OCI-LY1 (cell line): ENCODE data around the gene C12orf43.

ENCODE experiments used
- H2AFZ ChIP-seq: fragments of 200-600 bp; sonication (generic), shearing (Covaris generic); 2 replicates; pipeline ENCODE4 v1.6.0; 2014; ENCODE audit warnings: antibody characterized with exemption, mild to moderate bottlenecking, low read length
- H3F3A ChIP-seq: fragments of 200-600 bp; sonication (generic), shearing (Covaris generic); 2 replicates; pipeline ENCODE4 v1.6.0; 2014; ENCODE audit warnings: mild to moderate bottlenecking, antibody characterized with exemption, low read length, moderate library complexity; ENCODE audit not compliant: insufficient read depth
- H3K27ac ChIP-seq: fragments of 200-600 bp; sonication (generic); 2 replicates; pipeline ENCODE4 v1.5.1; 2014; ENCODE audit warnings: low read length, mixed run types, mild to moderate bottlenecking, low read depth; ENCODE audit not compliant: poor library complexity, severe bottlenecking
- H3K27me3 ChIP-seq: fragments of 200-600 bp; sonication (generic); 2 replicates; pipeline ENCODE4 v1.6.0; 2014; ENCODE audit warnings: antibody characterized with exemption, mild to moderate bottlenecking, low read length, moderate library complexity; ENCODE audit not compliant: insufficient read depth
- H3K36me3 ChIP-seq: fragments of 200-600 bp; sonication (generic); 2 replicates; pipeline ENCODE4 v1.6.1; 2014; ENCODE audit warnings: mild to moderate bottlenecking, antibody characterized with exemption, low read length, moderate library complexity, mixed read lengths; ENCODE audit not compliant: insufficient read depth
- H3K4me1 ChIP-seq: fragments of 200-600 bp; sonication (generic); 2 replicates; pipeline ENCODE4 v1.5.1; 2014; ENCODE audit warnings: mild to moderate bottlenecking, low read length, moderate library complexity; ENCODE audit not compliant: insufficient read depth, severe bottlenecking
- H3K4me2 ChIP-seq: fragments of 200-600 bp; sonication (generic), shearing (Covaris generic); 2 replicates; pipeline ENCODE4 v1.6.1; 2014; ENCODE audit warnings: low read length
- H3K4me3 ChIP-seq: fragments of 200-600 bp; sonication (generic); 2 replicates; pipeline ENCODE4 v1.5.1; 2014; ENCODE audit warnings: low read length, low read depth, mild to moderate bottlenecking, mixed read lengths; ENCODE audit not compliant: poor library complexity, severe bottlenecking
- H3K79me2 ChIP-seq: fragments of 200-600 bp; shearing (Covaris generic); 2 replicates; pipeline ENCODE4 v1.6.1; 2016; ENCODE audit warnings: mixed run types, low read length, mixed read lengths; ENCODE audit not compliant: insufficient read depth
- H3K9ac ChIP-seq: fragments of 200-600 bp; sonication (generic), shearing (Covaris generic); 2 replicates; pipeline ENCODE4 v1.6.1; 2014; ENCODE audit warnings: mild to moderate bottlenecking, low read length, mixed read lengths
- H3K9me2 ChIP-seq: fragments of 200-600 bp; sonication (generic), shearing (Covaris generic); 2 replicates; pipeline ENCODE4 v1.6.1; 2014; ENCODE audit warnings: low read depth, mild to moderate bottlenecking, low read length, mixed read lengths
- H3K9me3 ChIP-seq: fragments of 200-600 bp; shearing (Covaris generic); 2 replicates; pipeline ENCODE4 v1.6.1; 2014; ENCODE audit warnings: low read length, mixed read lengths
- H4K20me1 ChIP-seq: fragments of 200-600 bp; sonication (generic), shearing (Covaris generic); 2 replicates; pipeline ENCODE4 v1.6.0; 2016; ENCODE audit warnings: mild to moderate bottlenecking, low read length; ENCODE audit not compliant: insufficient read depth
- CTCF ChIP-seq: fragments of 200-600 bp; sonication (generic), shearing (Covaris generic); IDR thresholded peaks from 2 replicates; pipeline ENCODE4 v1.5.1; 2017; ENCODE audit warnings: mild to moderate bottlenecking, antibody characterized with exemption, low read length, moderate library complexity, mixed read lengths
- EZH2 ChIP-seq: fragments of 200-600 bp; sonication (generic), shearing (Covaris generic); IDR thresholded peaks from 2 replicates; pipeline ENCODE4 v1.8.0; 2017; ENCODE audit warnings: borderline replicate concordance, mixed run types, mild to moderate bottlenecking, antibody characterized with exemption, low read length, moderate library complexity, mixed read lengths

The C12orf43 gene

GRCh38 chr12:120988234-120988633, 28.1 kb downstream of the C12orf43 start:
- no peaks in the 10 kb centered on the region for H3K9me2 ChIP-seq
- H3K4me3 ChIP-seq, result no peak overlapping the region
- TF ChIP-seq EZH2 (no peak), CTCF (no peak)
- H3F3A ChIP-seq, result no peaks in the 10 kb centered on the region
- H3K4me2 ChIP-seq, result no peak overlapping the region
- H2AFZ ChIP-seq, result no peak overlapping the region
- no peaks in the 10 kb centered on the region; the same call in 1 of the 2 replicates for H3K27me3 ChIP-seq
- no peak overlapping the region for H3K9ac ChIP-seq
- H3K9me3 ChIP-seq, result no peaks in the 10 kb centered on the region
- no peaks in the 10 kb centered on the region for H3K4me1 ChIP-seq
- no peak overlapping the region for H3K27ac ChIP-seq
- H3K36me3 ChIP-seq, result no peaks in the 10 kb centered on the region
- no peaks in the 10 kb centered on the region for H4K20me1 ChIP-seq
- H3K79me2 ChIP-seq, result no peaks in the 10 kb centered on the region

GRCh38 chr12:120984351-120984898, 31.9 kb downstream of the C12orf43 start:
- Histone ChIP-seq H3K9me3 (no peaks in the 10 kb centered on the region), H3K27ac (no peak overlapping the region), H4K20me1 (no peaks in the 10 kb centered on the region), H3K4me1 (no peaks in the 10 kb centered on the region), H3K79me2 (no peaks in the 10 kb centered on the region), H3K27me3 (peaks cover 7% of the 10 kb centered on the region), H3F3A (no peaks in the 10 kb centered on the region), H3K9ac (no peak overlapping the region), H2AFZ (no peak overlapping the region), H3K4me3 (no peak overlapping the region), H3K4me2 (no peak overlapping the region), H3K9me2 (no peaks in the 10 kb centered on the region), H3K36me3 (no peaks in the 10 kb centered on the region)
- TF ChIP-seq EZH2, result no peak
- no peak for TF ChIP-seq CTCF

- Histone ChIP-seq H3K79me2 (no peaks in the 10 kb centered on the region), H4K20me1 (no peaks in the 10 kb centered on the region), H3K4me1 (no peaks in the 10 kb centered on the region), H3K36me3 (no peaks in the 10 kb centered on the region), H3K9ac (no peak overlapping the region), H3F3A (no peaks in the 10 kb centered on the region), H3K27ac (no peak overlapping the region), H3K9me3 (no peaks in the 10 kb centered on the region), H3K4me2 (no peak overlapping the region), H3K9me2 (no peaks in the 10 kb centered on the region), H2AFZ (no peak overlapping the region), H3K27me3 (peaks cover 7% of the 10 kb centered on the region), H3K4me3 (no peak overlapping the region)
- TF ChIP-seq CTCF, result no peak
- no peak for TF ChIP-seq EZH2
These were observed 32.5 kb downstream of the C12orf43 start for GRCh38 chr12:120983759-120984158.
